Measurements from ENCODE around the gene ZNF138. TPM values are rescaled to one million over a fixed set of nuclear protein-coding genes. Genes with fewer than 3 reads are reported as not detected.
"Not testable (repeated sequence)": the region's sequence is repeated elsewhere in the genome, so short reads cannot be mapped to it uniquely, and the experiment has no call there.

The ZNF138 gene
- total RNA-seq, 1 experiment from 2014 or later: 8.4 TPM

- intact Hi-C loops (cut with micrococcal nuclease; ENCODE audit: unreplicated experiment): no loop called here
- Histone ChIP-seq H4K20me1 (ENCODE audit: insufficient read depth) (no peaks in the 10 kb centered on the region), H3K4me1 (replicated peaks; ENCODE audit: insufficient read depth) (no peaks in the 10 kb centered on the region), H3K9me3 (ENCODE audit: insufficient read depth, low read depth) (no peaks in the 10 kb centered on the region), H3K4me3 (no peak overlapping the region), H3K9me2 (ENCODE audit: insufficient read depth) (no peaks in the 10 kb centered on the region), H3K4me2 (no peak overlapping the region), H3K27me3 (ENCODE audit: insufficient read depth, low read depth) (no peaks in the 10 kb centered on the region), H3K27ac (no peak overlapping the region), H2AFZ (no peak overlapping the region), H3K79me2 (ENCODE audit: low read depth) (no peaks in the 10 kb centered on the region), H3F3A (ENCODE audit: insufficient read depth, low read depth) (no peaks in the 10 kb centered on the region), H3K36me3 (ENCODE audit: low read depth) (no peaks in the 10 kb centered on the region)
- no peak for TF ChIP-seq EZH2 (IDR thresholded peaks at IDR 0.05; ENCODE audit: low read depth)
- no peak for TF ChIP-seq CTCF (conservative IDR thresholded peaks at IDR 0.05)
- ChIA-PET POLR2A (ENCODE audit: unreplicated experiment) (no interaction called here), CTCF (no interaction called here)
- no peak for DNase-seq
- no TSS peak for BruUV-seq (replicated peaks)
Observed at GRCh38 chr7:64787295-64787694, 6.9 kb upstream of the ZNF138 start.

GRCh38 chr7:64789241-64789640 lies 5.0 kb upstream of the ZNF138 start:
- H3K4me1 ChIP-seq (replicated peaks; ENCODE audit: insufficient read depth); BruUV-seq (replicated peaks); H3K79me2 ChIP-seq (ENCODE audit: low read depth); H3F3A ChIP-seq (ENCODE audit: insufficient read depth, low read depth); H3K27me3 ChIP-seq (ENCODE audit: insufficient read depth, low read depth); H3K9me3 ChIP-seq (ENCODE audit: insufficient read depth, low read depth); CTCF ChIA-PET; H3K4me2 ChIP-seq; intact Hi-C loops (cut with micrococcal nuclease; ENCODE audit: unreplicated experiment); H4K20me1 ChIP-seq (ENCODE audit: insufficient read depth); H2AFZ ChIP-seq; H3K27ac ChIP-seq; POLR2A ChIA-PET (ENCODE audit: unreplicated experiment); H3K9me2 ChIP-seq (ENCODE audit: insufficient read depth); DNase-seq; H3K4me3 ChIP-seq; H3K36me3 ChIP-seq (ENCODE audit: low read depth): not testable (repeated sequence)

- Histone ChIP-seq H3K27ac (no peak overlapping the region), H2AFZ (peak overlapping the region; percentile 99)
- CTCF ChIA-PET: no interaction called here
Observed at GRCh38 chr7:64793106-64793755, 997 bp upstream of the ZNF138 start.

More at GRCh38 chr7:64793106-64793755, 997 bp upstream of the ZNF138 start:
- H3F3A ChIP-seq (ENCODE audit: insufficient read depth, low read depth): no peaks in the 10 kb centered on the region
- DNase-seq: no peak
- no peaks in the 10 kb centered on the region for H3K27me3 ChIP-seq (ENCODE audit: insufficient read depth, low read depth)
- no peak for TF ChIP-seq CTCF (conservative IDR thresholded peaks at IDR 0.05)
- no peak for TF ChIP-seq EZH2 (IDR thresholded peaks at IDR 0.05; ENCODE audit: low read depth)
- peak overlapping the region; percentile 89 for H3K4me2 ChIP-seq
- intact Hi-C loops (cut with micrococcal nuclease; ENCODE audit: unreplicated experiment): no loop called here
- H3K4me1 ChIP-seq (replicated peaks; ENCODE audit: insufficient read depth): peaks cover 9% of the 10 kb centered on the region; the same call in 1 of the 2 replicates
- no peaks in the 10 kb centered on the region for H3K36me3 ChIP-seq (ENCODE audit: low read depth)
- POLR2A ChIA-PET (ENCODE audit: unreplicated experiment): interaction anchor here (0.6 kb wide), 1 partner anchor 18 kb away, joined by 10 read pairs; no protein-coding TSS in a partner anchor
- no peaks in the 10 kb centered on the region for H3K9me3 ChIP-seq (ENCODE audit: insufficient read depth, low read depth)
- H4K20me1 ChIP-seq (ENCODE audit: insufficient read depth): no peaks in the 10 kb centered on the region
- H3K4me3 ChIP-seq: no peak overlapping the region
- BruUV-seq (replicated peaks): no TSS peak
- peaks cover 18% of the 10 kb centered on the region for H3K79me2 ChIP-seq (ENCODE audit: low read depth)
- H3K9me2 ChIP-seq (ENCODE audit: insufficient read depth): no peaks in the 10 kb centered on the region
